ENCODE results near the gene RIC3. TPM values are rescaled to one million over a fixed set of nuclear protein-coding genes. Genes with fewer than 3 reads are reported as not detected.

The RIC3 gene
- total RNA-seq, 4 donors from 2014 or later = 2.7 to 14.1 (median 8.1) TPM

- Histone ChIP-seq H3K27ac (peak within 1 kb of the TSS in 2 of 4 donors; percentile 25 to 26), H3K4me1 (peaks cover 6 to 39% (median 15%) of the 10 kb centered on the region in 3 donors), H3K9me3 (no peaks in the 10 kb centered on the region), H3K4me3 (peak within 1 kb of the TSS; percentile 26 to 75 (median 53)), H3K27me3 (peaks cover 0 to 41% (median 0%) of the 10 kb centered on the region in 4 donors), H3K36me3 (no peaks in the 10 kb centered on the region)
- intact Hi-C loops (cut with DNase I) = no loop called here
- DNase-seq = no peak
- WGBS, 2 donors = 0 to 1% methylated on average over 6 to 14 of the region's 104 CpGs
- no peak for TF ChIP-seq POLR2A (IDR thresholded peaks at IDR 0.05)
- TF ChIP-seq CTCF (IDR thresholded peaks at IDR 0.05) = no peak
Measured at GRCh38 chr11:8080674-8081590, 87.9 kb downstream of the RIC3 start, which contains the start of gene TUB. TUB (plus strand) TSS chr11:8081211; CDS start chr11:8081511, 300 bp downstream.

DNA sequence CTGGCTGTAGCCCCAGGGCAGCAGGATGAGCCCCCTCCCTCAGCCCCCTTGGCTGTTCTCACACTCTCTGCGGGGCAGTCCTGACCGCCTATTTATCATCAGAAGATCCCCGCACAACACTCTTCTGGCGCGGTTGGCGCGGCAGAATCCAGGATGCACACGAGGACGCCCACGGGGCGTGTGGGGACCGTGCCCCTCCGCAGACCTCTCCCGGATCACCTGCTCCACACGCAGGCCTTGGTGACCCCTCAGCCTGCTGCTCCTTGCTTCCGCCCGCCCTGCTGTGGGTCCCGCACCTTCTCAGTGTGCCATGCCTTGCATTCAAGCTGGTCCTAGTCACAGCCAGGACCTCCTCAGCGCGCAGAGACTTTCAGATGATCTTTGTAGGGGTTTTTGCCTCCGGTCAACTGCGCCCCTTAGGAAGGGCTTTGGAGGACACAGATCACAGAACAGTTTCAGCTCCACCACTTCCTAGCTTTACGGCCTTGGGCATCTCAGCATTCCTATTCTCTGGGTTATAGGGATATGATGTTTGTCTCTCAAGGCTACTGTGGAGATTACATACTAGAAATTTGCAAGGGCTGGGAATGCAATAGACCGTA is 88.7 kb downstream of the RIC3 start:
- H3K4me1 ChIP-seq = peaks cover 6 to 36% (median 15%) of the 10 kb centered on the region in 3 donors
- no peak for DNase-seq
- H3K27me3 ChIP-seq = peaks cover 0 to 40% (median 0%) of the 10 kb centered on the region in 4 donors
- no peaks in the 10 kb centered on the region for H3K36me3 ChIP-seq
- intact Hi-C loops (cut with DNase I) = no loop called here
- no peaks in the 10 kb centered on the region for H3K9me3 ChIP-seq
- H3K27ac ChIP-seq = no peak overlapping the region
- peak overlapping the region in 2 of 4 donors; percentile 59 to 75 for H3K4me3 ChIP-seq
- TF ChIP-seq CTCF (IDR thresholded peaks at IDR 0.05) = no peak
- TF ChIP-seq POLR2A (IDR thresholded peaks at IDR 0.05) = no peak
- 78 to 81% methylated on average over 9 to 19 of the region's 24 CpGs for WGBS, 2 donors

GRCh38 chr11:8079111-8079675 is 89.6 kb downstream of the RIC3 start:
- intact Hi-C loops (cut with DNase I) = no loop called here
- Histone ChIP-seq H3K27me3 (peaks cover 0 to 36% (median 0%) of the 10 kb centered on the region in 4 donors), H3K36me3 (no peaks in the 10 kb centered on the region), H3K4me1 (peaks cover 6 to 36% (median 15%) of the 10 kb centered on the region in 3 donors), H3K4me3 (no peak overlapping the region), H3K9me3 (no peaks in the 10 kb centered on the region), H3K27ac (no peak overlapping the region)
- TF ChIP-seq POLR2A (IDR thresholded peaks at IDR 0.05) = no peak
- TF ChIP-seq CTCF (IDR thresholded peaks at IDR 0.05) = no peak
- WGBS, 2 donors = 80 to 100% methylated on average over 1 to 4 of the region's 4 CpGs
- DNase-seq = no peak

DNA sequence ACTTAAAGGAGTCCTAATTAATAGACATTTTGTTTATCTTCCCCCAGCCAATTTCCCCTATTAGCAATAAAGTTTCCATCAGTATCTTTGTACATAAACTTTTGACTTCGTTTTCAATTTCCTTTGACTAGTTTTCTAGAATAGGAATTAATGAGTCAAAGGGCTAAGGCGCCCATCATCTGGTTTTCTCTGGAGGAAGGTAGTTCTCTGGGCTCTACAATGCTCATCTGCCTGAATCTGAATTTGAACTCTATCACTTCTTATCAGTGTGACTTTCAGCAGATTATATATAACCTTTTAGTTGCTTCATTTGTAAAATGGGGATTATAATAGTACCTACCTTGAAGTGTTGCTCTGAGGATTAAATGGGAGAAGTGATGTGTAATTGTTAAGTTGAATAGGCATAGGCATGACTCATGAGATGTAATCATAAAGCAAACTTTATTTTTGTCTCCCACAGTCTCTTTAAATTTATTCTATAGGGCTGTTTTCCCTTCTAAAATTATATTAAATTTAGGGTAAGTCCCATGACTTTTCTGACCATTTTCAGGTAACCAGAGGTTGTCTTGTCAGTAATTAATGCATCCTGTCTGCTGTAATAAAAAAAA is 93.6 kb downstream of the RIC3 start:
- no peaks in the 10 kb centered on the region for H3K36me3 ChIP-seq
- no peak overlapping the region for H3K4me3 ChIP-seq
- no peaks in the 10 kb centered on the region for H3K4me1 ChIP-seq
- intact Hi-C loops (cut with DNase I) = no loop called here
- no peak overlapping the region for H3K27ac ChIP-seq
- no peaks in the 10 kb centered on the region for H3K9me3 ChIP-seq
- WGBS, 2 donors = 39 to 53% methylated on average over 2 of the region's 2 CpGs
- TF ChIP-seq POLR2A (IDR thresholded peaks at IDR 0.05) (no peak), CTCF (IDR thresholded peaks at IDR 0.05) (no peak)
- H3K27me3 ChIP-seq = peaks cover 0 to 13% (median 0%) of the 10 kb centered on the region in 4 donors
- DNase-seq = no peak

Measured in esophagus squamous epithelium (tissue), 5 donors.